WTC11 (cell line): ENCODE measurements around the gene AVL9. TPM values are rescaled to one million over a fixed set of nuclear protein-coding genes. Genes with fewer than 3 reads are reported as not detected.

ENCODE experiments used
- ATAC-seq: fragments of 200-7000 bp; cut with Tn5 transposase; 2 replicates; pipeline ENCODE4 v1.10.0; 2021; ENCODE audit warnings: mild to moderate bottlenecking, moderate library complexity
- CTCF ChIA-PET: fragments of 300-600 bp; sonication (Branson Sonifier 250); formaldehyde crosslinking; loops from one replicate; lab custom pipeline; 2021; ENCODE audit warnings: antibody characterized with exemption; lab: Charles Lee
- POLR2A ChIA-PET: fragments of 350-600 bp; sonication (Branson Sonifier 250); formaldehyde crosslinking; loops from one replicate; lab custom pipeline; 2021; ENCODE audit warnings: antibody characterized with exemption; lab: Charles Lee
- DNase-seq: peaks from one replicate; pipeline ENCODE4 v3.0.0; 2021; ENCODE audit warnings: low spot score
- H3K27ac Mint-ChIP-seq: 2 replicates; pipeline ENCODE4 v1.8.0; 2021; ENCODE audit warnings: mixed read lengths
- H3K27me3 Mint-ChIP-seq: 2 replicates; pipeline ENCODE4 v1.8.0; 2021; ENCODE audit warnings: low read depth, mild to moderate bottlenecking, moderate library complexity, mixed read lengths
- H3K36me3 Mint-ChIP-seq: 2 replicates; pipeline ENCODE4 v1.8.0; 2021; ENCODE audit warnings: mixed read lengths
- H3K4me1 Mint-ChIP-seq: 2 replicates; pipeline ENCODE4 v1.8.0; 2022; ENCODE audit warnings: mixed read lengths
- H3K4me3 Mint-ChIP-seq: 2 replicates; pipeline ENCODE4 v1.8.0; 2021; ENCODE audit warnings: mild to moderate bottlenecking, moderate library complexity, mixed read lengths
- H3K9me3 Mint-ChIP-seq: 2 replicates; pipeline ENCODE4 v1.8.0; 2021; ENCODE audit warnings: mixed read lengths
- AR ChIP-seq: fragments of 250-450 bp; sonication (Bioruptor Pico); IDR thresholded peaks from 2 replicates; pipeline ENCODE4 v1.9.0; 2021; ENCODE audit warnings: mild to moderate bottlenecking
- CBFB ChIP-seq: sonication (generic); formaldehyde crosslinking; IDR thresholded peaks from 2 replicates; pipeline ENCODE4 v1.8.1; 2022; ENCODE audit warnings: mild to moderate bottlenecking, low read depth, missing genetic modification reagents
- CTCF ChIP-seq: fragments of 200-600 bp; IDR thresholded peaks from 2 replicates; pipeline ENCODE4 v1.8.0; 2022; ENCODE audit warnings: antibody characterized with exemption
- E2F4 ChIP-seq: sonication (generic); formaldehyde crosslinking; IDR thresholded peaks from 2 replicates; pipeline ENCODE4 v1.8.1; 2022; ENCODE audit warnings: low read depth, mild to moderate bottlenecking, moderate library complexity, missing genetic modification reagents, borderline replicate concordance
- E2F5 ChIP-seq: sonication (generic); formaldehyde crosslinking; IDR thresholded peaks from 2 replicates; pipeline ENCODE4 v1.8.1; 2022; ENCODE audit warnings: mild to moderate bottlenecking, moderate library complexity, missing genetic modification reagents
- ELF4 ChIP-seq: sonication (generic); formaldehyde crosslinking; IDR thresholded peaks from 2 replicates; pipeline ENCODE4 v1.8.1; 2022; ENCODE audit warnings: low read depth, mild to moderate bottlenecking, moderate library complexity, missing genetic modification reagents
- GABPB1 ChIP-seq: sonication (generic); formaldehyde crosslinking; IDR thresholded peaks from 2 replicates; pipeline ENCODE4 v1.8.1; 2023; ENCODE audit warnings: mild to moderate bottlenecking, missing genetic modification reagents
- GRHL2 ChIP-seq: fragments of 250-450 bp; sonication (Bioruptor Pico); IDR thresholded peaks from 2 replicates; pipeline ENCODE4 v1.8.0; 2022; ENCODE audit warnings: mild to moderate bottlenecking, moderate library complexity; ENCODE audit not compliant: insufficient replicate concordance, severe bottlenecking
- IRF2 ChIP-seq: sonication (generic); formaldehyde crosslinking; IDR thresholded peaks from 2 replicates; pipeline ENCODE4 v1.8.0; 2022; ENCODE audit warnings: low read depth, missing genetic modification reagents, borderline replicate concordance
- MLX ChIP-seq: sonication (generic); formaldehyde crosslinking; IDR thresholded peaks from 2 replicates; pipeline ENCODE4 v1.8.1; 2023; ENCODE audit warnings: mild to moderate bottlenecking, missing genetic modification reagents, moderate library complexity
- MXD4 ChIP-seq: fragments of 250-450 bp; sonication (Bioruptor Pico); IDR thresholded peaks from 2 replicates; pipeline ENCODE4 v1.8.0; 2021; ENCODE audit warnings: mild to moderate bottlenecking, moderate library complexity, borderline replicate concordance
- SMAD4 ChIP-seq: sonication (generic); formaldehyde crosslinking; IDR thresholded peaks from 2 replicates; pipeline ENCODE4 v1.8.0; 2022; ENCODE audit warnings: mild to moderate bottlenecking, missing genetic modification reagents
- SP1 ChIP-seq: sonication (generic); formaldehyde crosslinking; conservative IDR thresholded peaks from 2 replicates; pipeline ENCODE4 v1.8.1; 2022; ENCODE audit warnings: missing genetic modification reagents
- STAT6 ChIP-seq: sonication (generic); formaldehyde crosslinking; conservative IDR thresholded peaks from 2 replicates; pipeline ENCODE4 v1.8.1; 2023; ENCODE audit warnings: mild to moderate bottlenecking, low read depth, missing genetic modification reagents, moderate library complexity
- ZNF396 ChIP-seq: fragments of 250-450 bp; sonication (Bioruptor Pico); IDR thresholded peaks from 2 replicates; pipeline ENCODE4 v1.8.0; 2021; ENCODE audit warnings: mild to moderate bottlenecking, moderate library complexity, borderline replicate concordance
- total RNA-seq: library from RNA; stranded (reverse); gene quantifications from 3 replicates; pipeline ENCODE4 v1.2.3, GENCODE V29; 2021
- TF ChIP-seq, protein P1 (sequence below): sonication (generic); formaldehyde crosslinking; IDR thresholded peaks from 2 replicates; pipeline ENCODE4 v1.8.1; 2022; ENCODE audit warnings: low read depth, missing genetic modification reagents, borderline replicate concordance
- TF ChIP-seq, protein P2 (sequence below): sonication (generic); formaldehyde crosslinking; IDR thresholded peaks from 2 replicates; pipeline ENCODE4 v1.8.0; 2022; ENCODE audit warnings: mild to moderate bottlenecking, missing genetic modification reagents

AVL9 gene
- total RNA-seq, 1 experiment from 2014 or later, result 55.6 TPM

DNA sequence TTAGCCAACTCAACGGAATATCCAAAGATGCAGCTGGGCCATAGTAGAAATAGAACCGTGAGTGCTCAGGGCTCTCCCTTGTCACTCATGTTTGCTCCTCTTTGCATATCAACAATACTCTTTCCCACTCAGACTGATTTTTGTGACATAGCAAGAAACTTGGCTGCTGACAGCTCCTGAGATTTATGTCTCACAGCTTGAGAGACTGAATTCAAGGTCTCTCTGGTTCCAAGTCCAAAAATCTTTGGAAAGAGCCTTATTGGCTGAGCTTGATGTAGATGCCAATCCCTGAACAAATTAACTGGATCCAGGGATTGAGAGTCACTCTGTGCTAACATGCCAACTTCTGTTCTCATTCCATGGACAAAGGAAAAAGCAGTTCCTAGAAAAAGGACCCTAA lies 35.5 kb upstream of the AVL9 start:
- Mint-ChIP-seq H3K36me3 (peaks cover 26% of the 10 kb centered on the region), H3K4me3 (no peak overlapping the region), H3K4me1 (peaks cover 11% of the 10 kb centered on the region), H3K9me3 (peaks cover 15% of the 10 kb centered on the region), H3K27ac (no peak overlapping the region), H3K27me3 (no peaks in the 10 kb centered on the region)
- ChIA-PET CTCF (no interaction called here), POLR2A (no interaction called here)
- DNase-seq, result no peak
- ATAC-seq, result no peak
- no peak for TF ChIP-seq MLX (CRISPR knock-in tag)
- TF ChIP-seq E2F5 (CRISPR knock-in tag), result no peak
- TF ChIP-seq, protein P1, sequence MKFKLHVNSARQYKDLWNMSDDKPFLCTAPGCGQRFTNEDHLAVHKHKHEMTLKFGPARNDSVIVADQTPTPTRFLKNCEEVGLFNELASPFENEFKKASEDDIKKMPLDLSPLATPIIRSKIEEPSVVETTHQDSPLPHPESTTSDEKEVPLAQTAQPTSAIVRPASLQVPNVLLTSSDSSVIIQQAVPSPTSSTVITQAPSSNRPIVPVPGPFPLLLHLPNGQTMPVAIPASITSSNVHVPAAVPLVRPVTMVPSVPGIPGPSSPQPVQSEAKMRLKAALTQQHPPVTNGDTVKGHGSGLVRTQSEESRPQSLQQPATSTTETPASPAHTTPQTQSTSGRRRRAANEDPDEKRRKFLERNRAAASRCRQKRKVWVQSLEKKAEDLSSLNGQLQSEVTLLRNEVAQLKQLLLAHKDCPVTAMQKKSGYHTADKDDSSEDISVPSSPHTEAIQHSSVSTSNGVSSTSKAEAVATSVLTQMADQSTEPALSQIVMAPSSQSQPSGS, result no peak
- TF ChIP-seq GABPB1 (CRISPR knock-in tag), result no peak
- no peak for TF ChIP-seq ELF4 (CRISPR knock-in tag)
- TF ChIP-seq E2F4 (CRISPR knock-in tag), result no peak
- TF ChIP-seq, protein P2, sequence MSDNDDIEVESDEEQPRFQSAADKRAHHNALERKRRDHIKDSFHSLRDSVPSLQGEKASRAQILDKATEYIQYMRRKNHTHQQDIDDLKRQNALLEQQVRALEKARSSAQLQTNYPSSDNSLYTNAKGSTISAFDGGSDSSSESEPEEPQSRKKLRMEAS (CRISPR knock-in tag), result no peak
- no peak for TF ChIP-seq MXD4 (CRISPR knock-in tag)
- TF ChIP-seq STAT6 (CRISPR knock-in tag), result no peak
- TF ChIP-seq CBFB, result no peak
- TF ChIP-seq IRF2 (CRISPR knock-in tag), result no peak
- no peak for TF ChIP-seq SP1
- no peak for TF ChIP-seq AR (CRISPR knock-in tag)
- no peak for TF ChIP-seq GRHL2 (CRISPR knock-in tag)
- no peak for TF ChIP-seq SMAD4 (CRISPR knock-in tag)

DNA sequence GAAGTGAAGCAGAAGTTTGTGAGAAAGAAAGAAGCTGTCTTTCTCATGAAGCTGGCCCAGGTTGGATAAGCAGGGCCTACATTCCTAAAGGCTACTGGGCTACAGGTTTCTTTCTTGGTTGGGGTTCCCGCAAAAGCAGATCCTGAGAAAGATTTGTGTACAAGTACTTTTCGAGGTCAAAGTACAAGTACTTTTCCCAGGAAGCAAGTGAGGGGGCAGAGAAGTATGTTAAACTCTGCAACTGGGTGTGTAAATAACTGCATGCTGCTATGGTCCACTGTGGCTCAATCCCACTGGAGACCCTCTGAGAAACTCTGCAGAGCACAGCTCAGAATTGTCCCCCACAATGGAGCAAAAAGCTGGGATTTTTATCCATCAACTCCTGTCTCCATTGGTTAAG lies 33.8 kb upstream of the AVL9 start:
- peaks cover 11% of the 10 kb centered on the region for H3K4me1 Mint-ChIP-seq
- peaks cover 12% of the 10 kb centered on the region for H3K9me3 Mint-ChIP-seq
- TF ChIP-seq ZNF396 (CRISPR knock-in tag) (no peak), CTCF (no peak), ELF4 (CRISPR knock-in tag) (no peak)
- CTCF ChIA-PET, result no interaction called here
- no peaks in the 10 kb centered on the region for H3K27me3 Mint-ChIP-seq
- H3K36me3 Mint-ChIP-seq, result peaks cover 22% of the 10 kb centered on the region
- POLR2A ChIA-PET, result no interaction called here
- H3K27ac Mint-ChIP-seq, result no peak overlapping the region
- DNase-seq, result no peak
- ATAC-seq, result no peak
- H3K4me3 Mint-ChIP-seq, result no peak overlapping the region
